HG03520 (cell line): ENCODE results near the gene MAP6D1.

Experiments used
- ATAC-seq: cut with Tn5 transposase; IDR thresholded peaks from one replicate; pipeline ENCODE4 v1.9.1; 2021; ENCODE audit warnings: mild to moderate bottlenecking, moderate library complexity; ENCODE audit not compliant: unreplicated experiment

MAP6D1 gene

GRCh38 chr3:183824761-183825455 lies 469 bp downstream of the MAP6D1 start:
- ATAC-seq: no peak

- ATAC-seq: no peak
Observed at GRCh38 chr3:183823963-183824362, 1.4 kb downstream of the MAP6D1 start.

GRCh38 chr3:183822631-183823030 lies 2.7 kb downstream of the MAP6D1 start:
- ATAC-seq: no peak

- ATAC-seq: no peak
Observed at GRCh38 chr3:183819831-183820230, 5.5 kb downstream of the MAP6D1 start.

GRCh38 chr3:183818706-183819624 lies 6.4 kb downstream of the MAP6D1 start:
- ATAC-seq: no peak

- ATAC-seq: no peak
Observed at GRCh38 chr3:183818041-183818620, 7.2 kb downstream of the MAP6D1 start.

GRCh38 chr3:183817639-183818038 lies 7.7 kb downstream of the MAP6D1 start:
- ATAC-seq: no peak

- ATAC-seq: no peak
Observed at GRCh38 chr3:183816681-183817510, 8.5 kb downstream of the MAP6D1 start.

GRCh38 chr3:183815951-183816475 lies 9.4 kb downstream of the MAP6D1 start:
- no peak for ATAC-seq

GRCh38 chr3:183815563-183815940 lies 9.8 kb downstream of the MAP6D1 start:
- no peak for ATAC-seq

GRCh38 chr3:183814240-183814639 lies 11.1 kb downstream of the MAP6D1 start:
- no peak for ATAC-seq

- ATAC-seq: no peak
Observed at GRCh38 chr3:183812761-183813445, 12.5 kb downstream of the MAP6D1 start.

GRCh38 chr3:183811638-183812037 lies 13.7 kb downstream of the MAP6D1 start:
- ATAC-seq: no peak

- no peak for ATAC-seq
Observed at GRCh38 chr3:183810643-183811594, 14.5 kb downstream of the MAP6D1 start.

- ATAC-seq: no peak
Observed at GRCh38 chr3:183809270-183809669, 16.1 kb downstream of the MAP6D1 start.

- no peak for ATAC-seq
Observed at GRCh38 chr3:183808355-183808754, 17.0 kb downstream of the MAP6D1 start.

GRCh38 chr3:183807881-183808280 lies 17.5 kb downstream of the MAP6D1 start:
- no peak for ATAC-seq

GRCh38 chr3:183807209-183807728 lies 18.1 kb downstream of the MAP6D1 start:
- ATAC-seq: no peak

- ATAC-seq: no peak
Observed at GRCh38 chr3:183802989-183803388, 22.4 kb downstream of the MAP6D1 start.
